NCI-H510A treated with DMSO at 0.1 percent for 48 hours (cell line): Measurements from ENCODE around the gene ABCB6.
"Not testable (repeated sequence)": the region's sequence is repeated elsewhere in the genome, so short reads cannot be mapped to it uniquely, and the experiment has no call there.

Source experiments
- DNase-seq: peaks from one replicate; lab custom pipeline; 2025; lab: John Stamatoyannopoulos, UW

Gene ABCB6

GRCh38 chr2:219218732-219219701 lies at the start of gene ABCB6:
ABCB6 (minus strand) TSS chr2:219218958; CDS start chr2:219218673, 285 bp downstream.
- peak; percentile 93 for DNase-seq

GRCh38 chr2:219268294-219268693 lies 49.5 kb upstream of the ABCB6 start:
- no peak for DNase-seq

DNA sequence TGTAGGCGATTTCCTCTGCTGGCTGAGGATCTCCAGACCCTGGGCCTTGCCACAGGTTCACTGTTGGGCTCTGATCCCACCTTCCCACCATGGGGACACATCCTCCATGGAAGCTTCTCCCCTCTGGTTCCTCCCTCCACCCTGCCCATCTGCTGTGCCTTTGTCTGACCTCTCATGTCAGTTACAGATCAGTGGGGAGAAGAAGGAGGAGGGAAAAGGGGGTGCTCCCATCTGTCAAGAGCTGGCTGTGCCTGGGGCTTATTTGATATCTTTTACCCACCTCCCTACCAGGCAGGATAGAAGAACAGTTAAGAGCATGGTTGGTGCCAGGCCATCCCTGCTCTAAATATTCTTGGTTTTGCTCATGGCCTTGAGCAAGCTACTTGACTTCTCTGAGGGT lies 48.1 kb upstream of the ABCB6 start:
- DNase-seq, result no peak

DNA sequence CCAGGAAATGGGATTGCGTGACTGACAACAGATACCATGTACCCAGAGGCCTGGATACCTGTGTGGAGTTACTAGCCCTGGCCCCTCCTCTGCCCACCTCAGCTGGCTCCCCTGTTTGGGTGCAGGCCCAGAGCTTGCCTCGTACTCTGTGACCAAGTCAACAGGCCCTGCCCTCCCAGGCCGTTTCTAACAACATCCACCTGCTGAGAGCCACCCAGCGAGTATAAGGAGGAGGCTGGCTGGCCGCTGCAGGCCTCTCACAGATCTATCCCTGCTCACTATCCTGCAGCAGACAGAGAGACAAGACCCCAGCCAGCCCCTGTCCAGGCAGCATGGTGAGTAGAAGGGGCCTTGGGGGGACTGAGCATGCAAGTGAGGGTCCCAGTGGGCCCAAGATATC lies 47.5 kb upstream of the ABCB6 start:
- no peak for DNase-seq

DNA sequence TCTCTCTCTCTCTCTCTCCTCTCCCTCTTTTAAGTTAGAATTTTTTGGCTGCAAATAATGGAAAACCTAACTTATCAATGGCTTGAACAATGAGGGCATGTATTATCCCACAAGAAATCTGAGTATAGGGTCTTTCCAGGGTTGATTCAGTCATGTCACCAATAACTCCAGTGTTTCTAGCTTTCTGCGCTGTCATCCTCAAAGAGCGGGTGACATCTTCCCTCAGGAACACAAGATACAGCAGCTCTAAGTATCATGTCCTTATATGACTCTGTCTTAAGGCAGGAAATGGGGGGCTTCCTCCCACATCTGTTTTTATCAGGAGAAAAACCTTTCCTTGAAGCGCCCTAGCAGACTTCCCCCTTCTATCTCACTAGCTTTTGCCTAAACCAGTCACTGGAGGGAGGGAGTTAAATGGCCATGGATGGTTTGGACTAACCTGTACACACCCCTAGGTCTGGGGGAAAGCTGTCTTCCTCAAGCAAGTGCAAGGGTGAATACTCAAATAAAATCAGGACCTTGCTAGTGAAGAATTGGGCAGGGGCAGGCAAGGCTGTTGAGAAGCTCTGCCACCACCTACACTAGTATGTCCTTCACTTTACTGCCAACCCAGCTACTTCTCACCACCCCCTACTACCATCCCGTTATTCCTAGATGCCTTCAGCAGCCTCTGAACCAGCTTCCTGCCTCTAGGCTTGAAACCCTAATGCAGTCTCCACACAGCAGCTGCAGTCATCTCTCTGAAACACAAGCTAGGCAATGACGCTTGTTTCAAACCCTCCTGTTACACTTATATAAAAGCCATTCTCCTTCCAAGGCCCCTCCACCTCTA lies 42.5 kb upstream of the ABCB6 start:
- DNase-seq, result no peak

- DNase-seq, result not testable (repeated sequence)
Observed at GRCh38 chr2:219258942-219259341, 40.2 kb upstream of the ABCB6 start.

- DNase-seq, result no peak
Observed at GRCh38 chr2:219254590-219255201, 35.9 kb upstream of the ABCB6 start.

DNA sequence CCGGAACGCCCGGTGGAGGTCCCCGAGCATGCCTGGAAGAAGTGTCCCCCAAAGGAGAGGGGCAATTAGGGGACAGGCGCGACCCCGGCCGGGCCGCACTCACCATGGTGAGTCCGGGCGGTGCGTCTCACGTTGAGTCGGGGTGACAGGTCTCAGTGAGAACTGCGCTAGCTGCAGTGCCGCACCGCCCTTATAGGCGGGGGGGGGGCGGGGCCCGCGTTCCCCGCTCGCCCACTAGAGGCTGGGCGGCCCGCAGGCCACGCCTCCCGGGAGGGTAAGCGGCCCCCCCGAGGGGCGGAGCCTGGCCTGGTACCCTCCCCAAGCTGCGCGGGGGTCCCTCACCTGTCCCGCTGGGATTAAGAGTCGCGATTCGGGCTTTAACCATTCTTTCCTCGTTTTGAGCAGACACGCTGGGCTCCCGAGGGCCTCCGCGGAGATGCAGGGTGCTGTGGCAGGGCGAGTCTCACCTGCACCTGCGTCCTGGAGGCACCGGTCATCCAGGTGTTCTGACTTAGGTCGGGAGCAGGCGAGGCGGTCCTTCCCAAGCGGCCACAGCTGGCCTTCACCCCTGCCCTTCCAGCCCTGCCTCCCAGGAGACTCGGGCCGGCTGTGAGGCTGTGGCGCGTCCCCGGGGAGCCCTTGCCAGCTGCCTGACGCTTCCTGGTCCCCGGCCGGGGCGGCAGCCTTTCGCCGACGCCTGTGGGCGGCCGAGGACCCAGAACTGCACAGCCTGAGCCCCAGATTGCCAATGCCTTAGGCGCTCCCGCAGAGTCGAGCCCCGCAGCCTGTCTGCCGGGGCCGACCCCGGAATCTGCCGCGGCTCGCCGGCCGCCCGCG lies 35.2 kb upstream of the ABCB6 start, which contains the start of gene TUBA4A:
TUBA4A (minus strand) TSS at position 166 of the 837 bp plus-strand sequence; CDS start at position 106, 60 bp downstream.
- DNase-seq, result peak; percentile 71

GRCh38 chr2:219252900-219253752 lies 34.4 kb upstream of the ABCB6 start, which contains the start of gene TUBA4B:
TUBA4B (plus strand) TSS chr2:219253243; CDS start chr2:219253408, 165 bp downstream.
- DNase-seq, result peak; percentile 40

- no peak for DNase-seq
Observed at GRCh38 chr2:219252570-219252899, 33.8 kb upstream of the ABCB6 start.

- peak; percentile 16 for DNase-seq
Observed at GRCh38 chr2:219252084-219252483, 33.3 kb upstream of the ABCB6 start.

DNA sequence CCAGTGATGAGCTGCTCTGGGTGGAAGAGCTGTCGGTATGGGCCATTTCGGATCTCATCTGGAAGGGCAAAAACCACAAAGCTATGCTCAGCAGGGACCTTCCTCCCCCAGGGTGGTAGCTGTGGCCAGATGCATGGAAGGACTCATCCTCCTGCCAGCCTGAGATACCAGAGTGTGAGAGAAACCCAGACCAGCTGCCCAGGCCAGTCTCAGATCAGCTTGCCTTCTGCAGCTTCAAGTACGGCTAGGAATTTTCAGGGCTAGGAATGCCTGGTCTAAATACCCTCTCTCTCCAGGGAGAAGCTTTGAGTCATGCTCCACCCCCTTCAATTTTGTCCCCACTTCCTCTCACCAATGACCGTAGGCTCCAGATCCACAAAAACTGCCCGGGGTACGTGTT lies 32.9 kb upstream of the ABCB6 start:
- no peak for DNase-seq

DNA sequence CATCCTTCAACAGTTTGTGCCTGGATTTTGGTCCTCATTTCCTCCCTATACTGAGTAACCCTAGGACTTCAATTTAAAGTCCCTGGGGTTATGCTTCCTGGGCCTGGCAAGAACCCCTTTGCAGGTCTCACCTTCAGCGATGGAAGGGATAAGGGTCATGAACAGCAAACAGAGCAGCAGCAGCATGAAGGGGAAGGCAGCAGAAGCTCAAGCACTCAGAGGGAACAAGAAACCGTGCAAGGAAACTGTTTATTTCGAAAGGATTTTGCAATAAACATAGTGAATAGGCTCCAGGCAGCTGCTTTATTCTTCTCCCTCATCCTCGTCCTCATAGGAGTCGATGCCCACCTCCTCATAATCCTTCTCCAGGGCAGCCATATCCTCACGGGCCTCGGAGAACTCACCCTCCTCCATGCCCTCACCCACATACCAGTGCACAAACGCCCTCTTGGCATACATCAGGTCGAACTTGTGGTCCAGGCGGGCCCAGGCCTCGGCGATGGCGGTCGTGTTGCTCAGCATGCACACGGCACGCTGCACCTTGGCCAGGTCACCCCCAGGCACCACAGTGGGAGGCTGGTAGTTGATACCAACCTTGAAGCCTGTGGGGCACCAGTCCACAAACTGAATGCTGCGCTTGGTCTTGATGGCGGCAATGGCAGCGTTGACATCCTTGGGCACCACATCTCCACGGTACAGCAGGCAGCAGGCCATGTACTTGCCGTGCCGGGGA lies 31.5 kb upstream of the ABCB6 start:
- no peak for DNase-seq

- peak; percentile 90 for DNase-seq
Observed at GRCh38 chr2:219249203-219249980, 30.6 kb upstream of the ABCB6 start.

DNA sequence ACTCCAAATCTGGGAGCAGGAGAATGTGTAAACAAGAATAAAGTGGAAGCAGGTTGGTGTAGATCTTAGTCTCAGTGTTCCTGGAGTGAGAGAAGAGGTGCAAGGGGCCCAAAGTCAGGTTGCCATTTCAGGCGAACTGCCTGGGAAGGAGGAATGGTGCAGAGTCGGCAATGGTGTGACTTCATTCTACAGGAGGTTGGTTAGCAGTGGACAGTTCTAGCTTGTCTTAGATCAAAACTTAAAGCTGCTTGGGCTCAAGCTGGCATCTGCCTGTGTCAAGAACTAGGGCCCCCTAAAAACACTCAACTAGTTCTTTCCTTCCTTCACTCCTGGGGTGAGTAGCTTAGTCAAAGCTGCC lies 30.1 kb upstream of the ABCB6 start:
- DNase-seq, result no peak

- no peak for DNase-seq
Observed at GRCh38 chr2:219247678-219248642, 29.2 kb upstream of the ABCB6 start.

DNA sequence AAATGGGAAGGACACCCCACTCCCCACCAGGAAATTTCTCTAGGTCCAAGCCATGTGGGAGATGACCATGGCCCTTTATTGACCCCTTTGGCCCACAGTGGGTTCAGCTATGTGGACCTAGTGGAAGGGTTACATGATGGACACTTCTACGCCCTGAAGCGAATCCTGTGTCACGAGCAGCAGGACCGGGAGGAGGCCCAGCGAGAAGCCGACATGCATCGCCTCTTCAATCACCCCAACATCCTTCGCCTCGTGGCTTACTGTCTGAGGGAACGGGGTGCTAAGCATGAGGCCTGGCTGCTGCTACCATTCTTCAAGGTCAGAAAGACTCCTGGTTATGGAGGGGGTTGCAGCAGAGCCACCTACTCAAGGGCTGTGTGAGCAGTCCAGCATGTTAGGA lies 27.8 kb upstream of the ABCB6 start:
- no peak for DNase-seq

- DNase-seq, result no peak
Observed at GRCh38 chr2:219245899-219246230, 27.1 kb upstream of the ABCB6 start.
